ENCODE results near the gene PLTP. TPM values are rescaled to one million over a fixed set of nuclear protein-coding genes. Genes with fewer than 3 reads are reported as not detected.

The PLTP gene
- polyA plus RNA-seq, 1 donor from 2014 or later: 7.0 TPM

DNA sequence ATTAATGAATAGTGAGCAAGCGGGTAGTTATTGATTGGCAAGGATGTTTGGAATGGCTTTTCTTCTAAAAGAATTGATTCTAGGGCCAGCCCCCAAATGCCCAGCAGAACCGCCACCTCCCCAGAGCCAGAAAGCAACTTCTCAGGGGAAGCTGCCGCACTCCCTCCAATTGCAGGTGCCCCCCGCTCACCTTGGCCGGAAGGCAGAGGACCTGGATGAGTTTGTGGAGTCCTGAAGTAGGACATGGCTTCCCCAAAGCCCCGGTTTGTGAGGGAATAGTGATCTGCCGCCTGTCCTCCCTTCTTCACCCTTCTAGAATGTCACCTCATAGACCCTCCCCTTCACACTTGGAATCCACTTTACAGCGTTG, 24.6 kb downstream of the PLTP start, which contains the start of gene SPATA25:
Gene SPATA25 (minus strand): TSS at position 277 of the 370 bp plus-strand sequence. CDS start 32 bp downstream, at position 245.
- Histone ChIP-seq H3K9me3 (ENCODE audit: low read length) (no peaks in the 10 kb centered on the region), H3K36me3 (ENCODE audit: insufficient read depth, low read length) (no peaks in the 10 kb centered on the region), H3K4me3 (ENCODE audit: low read length) (no peak within 1 kb of the TSS), H3K27me3 (ENCODE audit: insufficient read depth, low read depth, low read length) (no peaks in the 10 kb centered on the region), H3F3A (ENCODE audit: insufficient read depth, low read length, poor library complexity, severe bottlenecking) (no peaks in the 10 kb centered on the region), H3K79me2 (replicated peaks; ENCODE audit: insufficient read depth, low read length) (peaks cover under 1% of the 10 kb centered on the region), H3K4me2 (ENCODE audit: low read length) (no peak within 1 kb of the TSS), H2AFZ (ENCODE audit: low read depth, low read length) (no peak within 1 kb of the TSS), H4K20me1 (ENCODE audit: insufficient read depth) (no peaks in the 10 kb centered on the region), H3K27ac (ENCODE audit: low read length) (no peak within 1 kb of the TSS), H3K9me2 (ENCODE audit: insufficient read depth, low read length) (no peaks in the 10 kb centered on the region), H3K9ac (ENCODE audit: low read length) (no peak within 1 kb of the TSS)
- TF ChIP-seq RAD21 (conservative IDR thresholded peaks at IDR 0.05): no peak
- no peak for TF ChIP-seq EZH2 (IDR thresholded peaks at IDR 0.05; ENCODE audit: borderline replicate concordance, insufficient read depth, low read length, poor library complexity, severe bottlenecking)
- TF ChIP-seq, protein P1, sequence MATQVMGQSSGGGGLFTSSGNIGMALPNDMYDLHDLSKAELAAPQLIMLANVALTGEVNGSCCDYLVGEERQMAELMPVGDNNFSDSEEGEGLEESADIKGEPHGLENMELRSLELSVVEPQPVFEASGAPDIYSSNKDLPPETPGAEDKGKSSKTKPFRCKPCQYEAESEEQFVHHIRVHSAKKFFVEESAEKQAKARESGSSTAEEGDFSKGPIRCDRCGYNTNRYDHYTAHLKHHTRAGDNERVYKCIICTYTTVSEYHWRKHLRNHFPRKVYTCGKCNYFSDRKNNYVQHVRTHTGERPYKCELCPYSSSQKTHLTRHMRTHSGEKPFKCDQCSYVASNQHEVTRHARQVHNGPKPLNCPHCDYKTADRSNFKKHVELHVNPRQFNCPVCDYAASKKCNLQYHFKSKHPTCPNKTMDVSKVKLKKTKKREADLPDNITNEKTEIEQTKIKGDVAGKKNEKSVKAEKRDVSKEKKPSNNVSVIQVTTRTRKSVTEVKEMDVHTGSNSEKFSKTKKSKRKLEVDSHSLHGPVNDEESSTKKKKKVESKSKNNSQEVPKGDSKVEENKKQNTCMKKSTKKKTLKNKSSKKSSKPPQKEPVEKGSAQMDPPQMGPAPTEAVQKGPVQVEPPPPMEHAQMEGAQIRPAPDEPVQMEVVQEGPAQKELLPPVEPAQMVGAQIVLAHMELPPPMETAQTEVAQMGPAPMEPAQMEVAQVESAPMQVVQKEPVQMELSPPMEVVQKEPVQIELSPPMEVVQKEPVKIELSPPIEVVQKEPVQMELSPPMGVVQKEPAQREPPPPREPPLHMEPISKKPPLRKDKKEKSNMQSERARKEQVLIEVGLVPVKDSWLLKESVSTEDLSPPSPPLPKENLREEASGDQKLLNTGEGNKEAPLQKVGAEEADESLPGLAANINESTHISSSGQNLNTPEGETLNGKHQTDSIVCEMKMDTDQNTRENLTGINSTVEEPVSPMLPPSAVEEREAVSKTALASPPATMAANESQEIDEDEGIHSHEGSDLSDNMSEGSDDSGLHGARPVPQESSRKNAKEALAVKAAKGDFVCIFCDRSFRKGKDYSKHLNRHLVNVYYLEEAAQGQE (IDR thresholded peaks at IDR 0.05; ENCODE audit: borderline replicate concordance): no peak
- TF ChIP-seq MXI1 (conservative IDR thresholded peaks at IDR 0.05; ENCODE audit: poor library complexity, severe bottlenecking): no peak
- no peak for TF ChIP-seq CTCF (IDR thresholded peaks at IDR 0.05; ENCODE audit: poor library complexity, severe bottlenecking)
- no peak for TF ChIP-seq TAF1 (IDR thresholded peaks at IDR 0.05; ENCODE audit: low read depth)
- no peak for TF ChIP-seq POLR2AphosphoS5 (IDR thresholded peaks at IDR 0.05)
- no peak for TF ChIP-seq SMC3 (conservative IDR thresholded peaks at IDR 0.05; ENCODE audit: poor library complexity)

GRCh38 chr20:45886590-45887345, 25.2 kb downstream of the PLTP start:
- H4K20me1 ChIP-seq (ENCODE audit: insufficient read depth): no peaks in the 10 kb centered on the region
- peaks cover 7% of the 10 kb centered on the region for H3K79me2 ChIP-seq (replicated peaks; ENCODE audit: insufficient read depth, low read length)
- no peaks in the 10 kb centered on the region for H3F3A ChIP-seq (ENCODE audit: insufficient read depth, low read length, poor library complexity, severe bottlenecking)
- no peak overlapping the region for H3K4me2 ChIP-seq (ENCODE audit: low read length)
- no peaks in the 10 kb centered on the region for H3K36me3 ChIP-seq (ENCODE audit: insufficient read depth, low read length)
- no peak overlapping the region for H2AFZ ChIP-seq (ENCODE audit: low read depth, low read length)
- no peaks in the 10 kb centered on the region for H3K27me3 ChIP-seq (ENCODE audit: insufficient read depth, low read depth, low read length)
- no peaks in the 10 kb centered on the region for H3K9me3 ChIP-seq (ENCODE audit: low read length)
- H3K4me3 ChIP-seq (ENCODE audit: low read length): no peak overlapping the region
- no peak overlapping the region for H3K27ac ChIP-seq (ENCODE audit: low read length)
- no peak overlapping the region for H3K9ac ChIP-seq (ENCODE audit: low read length)
- no peak for TF ChIP-seq CTCF (IDR thresholded peaks at IDR 0.05; ENCODE audit: poor library complexity, severe bottlenecking)
- no peak for TF ChIP-seq MXI1 (conservative IDR thresholded peaks at IDR 0.05; ENCODE audit: poor library complexity, severe bottlenecking)
- TF ChIP-seq TAF1 (IDR thresholded peaks at IDR 0.05; ENCODE audit: low read depth): no peak
- no peak for TF ChIP-seq EP300 (conservative IDR thresholded peaks at IDR 0.05; ENCODE audit: poor library complexity, severe bottlenecking)
- no peaks in the 10 kb centered on the region for H3K9me2 ChIP-seq (ENCODE audit: insufficient read depth, low read length)

All from neural cell (in vitro differentiated cells).